Fibroblast of skin of right quadriceps (primary cell): ENCODE measurements around the gene SIX2.

ENCODE experiments used
- DNase-seq: peaks from one replicate; pipeline ENCODE4 v3.0.0-alpha.2; 2013

SIX2 gene

GRCh38 chr2:45014831-45015230, 5.6 kb upstream of the SIX2 start:
- no peak for DNase-seq

GRCh38 chr2:45014016-45014702, 4.9 kb upstream of the SIX2 start:
- DNase-seq = peak; percentile 26

GRCh38 chr2:45013229-45014015, 4.2 kb upstream of the SIX2 start:
- no peak for DNase-seq

GRCh38 chr2:45012733-45013132, 3.5 kb upstream of the SIX2 start:
- no peak for DNase-seq

- DNase-seq = no peak
These were observed 2.7 kb upstream of the SIX2 start for GRCh38 chr2:45011621-45012602.

- DNase-seq = no peak
These were observed 1.9 kb upstream of the SIX2 start for GRCh38 chr2:45011121-45011520.

GRCh38 chr2:45010702-45011012, 1.4 kb upstream of the SIX2 start:
- no peak for DNase-seq

- peak; percentile 39 for DNase-seq
These were observed 863 bp upstream of the SIX2 start for GRCh38 chr2:45009928-45010701.

- no peak for DNase-seq
These were observed 739 bp downstream of the SIX2 start for GRCh38 chr2:45008296-45009129.

GRCh38 chr2:45007961-45008295, 1.3 kb downstream of the SIX2 start:
- DNase-seq = no peak

GRCh38 chr2:45006942-45007287, 2.3 kb downstream of the SIX2 start:
- no peak for DNase-seq

- DNase-seq = no peak
These were observed 3.0 kb downstream of the SIX2 start for GRCh38 chr2:45006041-45006941.

GRCh38 chr2:45005261-45006002, 3.8 kb downstream of the SIX2 start:
- DNase-seq = no peak

GRCh38 chr2:45004562-45005191, 4.6 kb downstream of the SIX2 start:
- DNase-seq = no peak

- no peak for DNase-seq
These were observed 5.4 kb downstream of the SIX2 start for GRCh38 chr2:45003579-45004551.

GRCh38 chr2:45002686-45003085, 6.6 kb downstream of the SIX2 start:
- no peak for DNase-seq

GRCh38 chr2:45001869-45002385, 7.3 kb downstream of the SIX2 start:
- no peak for DNase-seq
